Measurements from ENCODE around the gene RASSF4. TPM values are rescaled to one million over a fixed set of nuclear protein-coding genes. Genes with fewer than 3 reads are reported as not detected.

The RASSF4 gene
- total and polyA plus RNA-seq, 2 donors (not counting 3 experiments of a cell fraction or from before 2014, with no cell fraction given) = 7.6 to 8.2 TPM

DNA sequence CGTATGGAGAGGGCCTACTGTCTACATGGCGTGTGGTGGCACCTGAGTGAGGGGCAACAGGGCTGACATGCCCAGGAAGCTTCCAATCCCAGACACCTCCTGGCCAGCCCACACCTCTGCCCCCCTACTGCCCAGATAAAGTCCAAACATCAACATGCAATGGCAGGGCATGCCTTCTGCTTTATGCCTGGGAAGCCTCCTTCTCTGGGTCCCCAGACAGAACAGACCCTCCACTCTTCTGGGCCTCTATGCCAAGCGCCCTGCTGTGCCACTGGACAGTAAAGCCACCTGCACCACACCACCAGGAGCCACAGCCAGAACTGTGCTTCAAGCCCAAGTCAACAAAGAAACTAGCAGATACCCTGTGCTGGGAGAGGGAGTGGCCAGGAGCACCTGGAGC, 36.0 kb upstream of the RASSF4 start:
- POLR2A ChIA-PET = no interaction called here
- no peak overlapping the region for H2AFZ ChIP-seq (ENCODE audit: low read depth, low read length)
- H3K9me3 ChIP-seq (replicated peaks; ENCODE audit: control insufficient read depth, insufficient read depth, low read length) = no peaks in the 10 kb centered on the region
- no peak for FAIRE-seq
- no peaks in the 10 kb centered on the region for H3K36me3 ChIP-seq (ENCODE audit: control insufficient read depth in 2 of 2, extremely low read depth in 1 of 2, insufficient read depth in 2 of 2, low read length in 2 of 2)
- H3K27me3 ChIP-seq (ENCODE audit: control insufficient read depth in 2 of 2, insufficient read depth in 2 of 2, low read length in 2 of 2) = no peaks in the 10 kb centered on the region
- no peaks in the 10 kb centered on the region for H3K79me2 ChIP-seq (ENCODE audit: control insufficient read depth, insufficient read depth, low read length)
- H3K4me2 ChIP-seq (ENCODE audit: insufficient read depth, low read length) = no peak overlapping the region
- DNase-seq (ENCODE audit: low read depth, low spot score) = no peak
- H4K20me1 ChIP-seq (replicated peaks; ENCODE audit: control insufficient read depth, extremely low read depth, insufficient read depth, low read length) = no peaks in the 10 kb centered on the region
- H3K9me1 ChIP-seq (replicated peaks; ENCODE audit: control insufficient read depth, extremely low read depth, insufficient read depth, low read length) = no peaks in the 10 kb centered on the region
- TF ChIP-seq MYC (IDR thresholded peaks at IDR 0.05; ENCODE audit: low read depth, low read length) (no peak), JUN (IDR thresholded peaks at IDR 0.05; ENCODE audit: borderline replicate concordance, insufficient read depth, insufficient read length, low read depth) (no peak), POLR2A (IDR thresholded peaks at IDR 0.05; ENCODE audit: low read depth, low read length) (no peak), GATA2 (IDR thresholded peaks at IDR 0.05; ENCODE audit: insufficient read depth, insufficient read length, low read depth, low read length) (no peak), EZH2 (IDR thresholded peaks at IDR 0.05; ENCODE audit: borderline replicate concordance, low read depth, low read length, severe bottlenecking) (no peak), FOS (IDR thresholded peaks at IDR 0.05; ENCODE audit: borderline replicate concordance, insufficient read depth, low read length) (no peak), POLR2AphosphoS5 (IDR thresholded peaks at IDR 0.05; ENCODE audit: insufficient read depth, low read depth, low read length) (no peak)
- TF ChIP-seq, protein P1, sequence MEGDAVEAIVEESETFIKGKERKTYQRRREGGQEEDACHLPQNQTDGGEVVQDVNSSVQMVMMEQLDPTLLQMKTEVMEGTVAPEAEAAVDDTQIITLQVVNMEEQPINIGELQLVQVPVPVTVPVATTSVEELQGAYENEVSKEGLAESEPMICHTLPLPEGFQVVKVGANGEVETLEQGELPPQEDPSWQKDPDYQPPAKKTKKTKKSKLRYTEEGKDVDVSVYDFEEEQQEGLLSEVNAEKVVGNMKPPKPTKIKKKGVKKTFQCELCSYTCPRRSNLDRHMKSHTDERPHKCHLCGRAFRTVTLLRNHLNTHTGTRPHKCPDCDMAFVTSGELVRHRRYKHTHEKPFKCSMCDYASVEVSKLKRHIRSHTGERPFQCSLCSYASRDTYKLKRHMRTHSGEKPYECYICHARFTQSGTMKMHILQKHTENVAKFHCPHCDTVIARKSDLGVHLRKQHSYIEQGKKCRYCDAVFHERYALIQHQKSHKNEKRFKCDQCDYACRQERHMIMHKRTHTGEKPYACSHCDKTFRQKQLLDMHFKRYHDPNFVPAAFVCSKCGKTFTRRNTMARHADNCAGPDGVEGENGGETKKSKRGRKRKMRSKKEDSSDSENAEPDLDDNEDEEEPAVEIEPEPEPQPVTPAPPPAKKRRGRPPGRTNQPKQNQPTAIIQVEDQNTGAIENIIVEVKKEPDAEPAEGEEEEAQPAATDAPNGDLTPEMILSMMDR (IDR thresholded peaks at IDR 0.05; ENCODE audit: extremely low read depth in 1 of 2, insufficient read depth in 1 of 2, low read depth in 1 of 2, low read length in 2 of 2) = no peak
- TF ChIP-seq, protein P2, sequence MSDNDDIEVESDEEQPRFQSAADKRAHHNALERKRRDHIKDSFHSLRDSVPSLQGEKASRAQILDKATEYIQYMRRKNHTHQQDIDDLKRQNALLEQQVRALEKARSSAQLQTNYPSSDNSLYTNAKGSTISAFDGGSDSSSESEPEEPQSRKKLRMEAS (IDR thresholded peaks at IDR 0.05; ENCODE audit: insufficient read depth, insufficient read length) = no peak
- intact Hi-C loops (cut with micrococcal nuclease) = loop anchor here (2.0 kb wide), 1 partner anchor 43 kb away; no protein-coding TSS in a partner anchor
- no peak overlapping the region for H3K9ac ChIP-seq (replicated peaks; ENCODE audit: extremely low read depth, insufficient read depth, low read length)
- no peak overlapping the region for H3K4me3 ChIP-seq (replicated peaks in 1 of 3; ENCODE audit: insufficient read depth in 1 of 3, low read depth in 1 of 3, low read length in 3 of 3)
- BruUV-seq (replicated peaks) = no TSS peak
- dilution Hi-C loops (cut with MboI; ENCODE audit: extremely low pct_ligation_motif_present, low sequenced_read_pairs) = no loop called here
- H3K27ac ChIP-seq (ENCODE audit: insufficient read depth, low read depth, low read length) = no peak overlapping the region
- CTCF ChIA-PET = no interaction called here
- no peaks in the 10 kb centered on the region for H3K4me1 ChIP-seq (ENCODE audit: control insufficient read depth, extremely low read depth, insufficient read depth, low read length)
